HG03097 (cell line): ENCODE measurements around the gene ELAC2.

Experiments used
- ATAC-seq: cut with Tn5 transposase; IDR thresholded peaks from one replicate; pipeline ENCODE4 v1.9.1; 2021; ENCODE audit not compliant: unreplicated experiment, low FRiP score

The ELAC2 gene

GRCh38 chr17:12961655-12962054 is 56.2 kb downstream of the ELAC2 start:
- no peak for ATAC-seq

- no peak for ATAC-seq
These were observed 58.4 kb downstream of the ELAC2 start for GRCh38 chr17:12959441-12959840.

GRCh38 chr17:12958786-12959185 is 59.0 kb downstream of the ELAC2 start:
- ATAC-seq = no peak

GRCh38 chr17:12955521-12955920 is 62.3 kb downstream of the ELAC2 start:
- no peak for ATAC-seq

- no peak for ATAC-seq
These were observed 64.7 kb downstream of the ELAC2 start for GRCh38 chr17:12953156-12953555.

- ATAC-seq = no peak
These were observed 65.8 kb downstream of the ELAC2 start for GRCh38 chr17:12952012-12952411.

GRCh38 chr17:12947047-12947446 is 70.8 kb downstream of the ELAC2 start:
- ATAC-seq = no peak
